SK-N-SH treated with all-trans-retinoic acid at 6 μM for 48 hours (cell line): ENCODE data around the gene ABCA10.

Experiments used
- ATAC-seq: fragments of 200-7000 bp; cut with Tn5 transposase; 3 replicates; pipeline ENCODE4 v1.9.1; 2020; ENCODE audit warnings: mild to moderate bottlenecking, moderate library complexity
- ARNTL ChIP-seq: fragments of 450-650 bp; formaldehyde crosslinking; IDR thresholded peaks from 2 replicates; pipeline ENCODE4 v1.5.0; 2020; ENCODE audit warnings: low read depth, mild to moderate bottlenecking, moderate library complexity, borderline replicate concordance
- CSDC2 ChIP-seq: fragments of 250-450 bp; sonication (Bioruptor Pico); IDR thresholded peaks from 2 replicates; pipeline ENCODE4 v1.5.0; 2020; ENCODE audit warnings: mild to moderate bottlenecking, moderate library complexity
- CSRNP3 ChIP-seq: fragments of 250-450 bp; sonication (Bioruptor Pico); IDR thresholded peaks from 2 replicates; pipeline ENCODE4 v1.5.1; 2021; ENCODE audit warnings: mild to moderate bottlenecking, moderate library complexity
- GLIS3 ChIP-seq: fragments of 250-450 bp; sonication (Bioruptor Pico); IDR thresholded peaks from 2 replicates; pipeline ENCODE4 v1.5.0; 2020; ENCODE audit warnings: mild to moderate bottlenecking, moderate library complexity
- ISL1 ChIP-seq: fragments of 250-450 bp; sonication (Bioruptor Pico); IDR thresholded peaks from 2 replicates; pipeline ENCODE4 v2.1.2; 2022; ENCODE audit warnings: mild to moderate bottlenecking, moderate library complexity
- OSR1 ChIP-seq: fragments of 250-450 bp; sonication (Bioruptor Pico); IDR thresholded peaks from 2 replicates; pipeline ENCODE4 v1.8.0; 2022; ENCODE audit warnings: moderate library complexity, mild to moderate bottlenecking, inconsistent platforms
- PATZ1 ChIP-seq: fragments of 250-450 bp; sonication (Bioruptor Pico); IDR thresholded peaks from 2 replicates; pipeline ENCODE4 v1.8.0; 2020; ENCODE audit warnings: mild to moderate bottlenecking, moderate library complexity, borderline replicate concordance
- POU6F1 ChIP-seq: fragments of 250-450 bp; sonication (Bioruptor Pico); IDR thresholded peaks from 2 replicates; pipeline ENCODE4 v1.8.0; 2021; ENCODE audit warnings: low read depth, mild to moderate bottlenecking, moderate library complexity, borderline replicate concordance
- RARB ChIP-seq: fragments of 250-450 bp; sonication (Bioruptor Pico); IDR thresholded peaks from 2 replicates; pipeline ENCODE4 v1.8.0; 2021; ENCODE audit warnings: mild to moderate bottlenecking, moderate library complexity
- SNAI2 ChIP-seq: fragments of 250-450 bp; sonication (Bioruptor Pico); IDR thresholded peaks from 2 replicates; pipeline ENCODE4 v1.5.0; 2020; ENCODE audit warnings: mild to moderate bottlenecking, moderate library complexity
- TCF4 ChIP-seq: fragments of 250-450 bp; sonication (Bioruptor Pico); IDR thresholded peaks from 2 replicates; pipeline ENCODE4 v1.8.0; 2021; ENCODE audit warnings: mild to moderate bottlenecking, moderate library complexity, borderline replicate concordance
- TOX ChIP-seq: fragments of 250-450 bp; sonication (Bioruptor Pico); IDR thresholded peaks from 2 replicates; pipeline ENCODE4 v1.8.0; 2021; ENCODE audit warnings: mild to moderate bottlenecking, moderate library complexity, borderline replicate concordance
- TSHZ2 ChIP-seq: fragments of 250-450 bp; sonication (Bioruptor Pico); IDR thresholded peaks from 2 replicates; pipeline ENCODE4 v1.5.0; 2020; ENCODE audit warnings: mild to moderate bottlenecking, moderate library complexity
- ZC3H10 ChIP-seq: fragments of 250-450 bp; sonication (Bioruptor Pico); IDR thresholded peaks from 2 replicates; pipeline ENCODE4 v1.5.1; 2021; ENCODE audit warnings: mild to moderate bottlenecking, moderate library complexity
- ZFP3 ChIP-seq: fragments of 250-450 bp; sonication (Bioruptor Pico); IDR thresholded peaks from 2 replicates; pipeline ENCODE4 v1.5.0; 2020; ENCODE audit warnings: mild to moderate bottlenecking, moderate library complexity
- ZFP30 ChIP-seq: fragments of 450-650 bp; formaldehyde crosslinking; IDR thresholded peaks from 2 replicates; pipeline ENCODE4 v1.5.0; 2022; ENCODE audit warnings: mild to moderate bottlenecking, moderate library complexity
- ZNF565 ChIP-seq: fragments of 450-650 bp; formaldehyde crosslinking; conservative IDR thresholded peaks from 2 replicates; pipeline ENCODE4 v1.5.0; 2020; ENCODE audit warnings: low read depth, mild to moderate bottlenecking, moderate library complexity
- ZNF70 ChIP-seq: fragments of 450-650 bp; formaldehyde crosslinking; IDR thresholded peaks from 2 replicates; pipeline ENCODE4 v1.5.0; 2020; ENCODE audit warnings: mild to moderate bottlenecking, moderate library complexity
- ZNF8 ChIP-seq: fragments of 450-650 bp; formaldehyde crosslinking; IDR thresholded peaks from 2 replicates; pipeline ENCODE4 v1.5.0; 2020; ENCODE audit warnings: mild to moderate bottlenecking, moderate library complexity

The ABCA10 gene

GRCh38 chr17:69188796-69189195 is 39.8 kb downstream of the ABCA10 start:
- ATAC-seq: no peak
- TF ChIP-seq ZNF70 (CRISPR knock-in tag) (no peak), ZFP30 (CRISPR knock-in tag) (no peak), GLIS3 (CRISPR knock-in tag) (no peak), PATZ1 (CRISPR knock-in tag) (no peak), ISL1 (CRISPR knock-in tag) (no peak), SNAI2 (CRISPR knock-in tag) (no peak), ZNF8 (CRISPR knock-in tag) (no peak), CSDC2 (CRISPR knock-in tag) (no peak), CSRNP3 (CRISPR knock-in tag) (no peak), TSHZ2 (CRISPR knock-in tag) (no peak), TCF4 (no peak), OSR1 (CRISPR knock-in tag) (no peak), ZFP3 (no peak), ARNTL (CRISPR knock-in tag) (no peak)

GRCh38 chr17:69188064-69188463 is 40.6 kb downstream of the ABCA10 start:
- no peak for ATAC-seq
- no peak for TF ChIP-seq ZFP3
- no peak for TF ChIP-seq OSR1 (CRISPR knock-in tag)
- TF ChIP-seq RARB (CRISPR knock-in tag): no peak
- no peak for TF ChIP-seq ZC3H10 (CRISPR knock-in tag)
- TF ChIP-seq ZNF565 (CRISPR knock-in tag): no peak
- no peak for TF ChIP-seq POU6F1 (CRISPR knock-in tag)
- TF ChIP-seq, all 23 proteins: peak for 0

- no peak for TF ChIP-seq RARB (CRISPR knock-in tag)
- no peak for TF ChIP-seq TSHZ2 (CRISPR knock-in tag)
- no peak for TF ChIP-seq PATZ1 (CRISPR knock-in tag)
- TF ChIP-seq ISL1 (CRISPR knock-in tag): no peak
- no peak for TF ChIP-seq POU6F1 (CRISPR knock-in tag)
- no peak for TF ChIP-seq TCF4
- TF ChIP-seq CSRNP3 (CRISPR knock-in tag): no peak
- no peak for TF ChIP-seq TOX
- no peak for TF ChIP-seq GLIS3 (CRISPR knock-in tag)
- no peak for TF ChIP-seq ZNF8 (CRISPR knock-in tag)
- no peak for TF ChIP-seq ZFP3
- no peak for TF ChIP-seq ZC3H10 (CRISPR knock-in tag)
- ATAC-seq: no peak
These were observed 41.3 kb downstream of the ABCA10 start for GRCh38 chr17:69187294-69187693.
